ENCODE measurements around the gene SH3BGRL2. TPM values are rescaled to one million over a fixed set of nuclear protein-coding genes. Genes with fewer than 3 reads are reported as not detected.

Gene SH3BGRL2
- total and polyA plus RNA-seq, 2 of the 8 experiments (the other 6 are each of a cell fraction or from before 2014, with no cell fraction given) = 6.0 to 20.3 TPM

DNA sequence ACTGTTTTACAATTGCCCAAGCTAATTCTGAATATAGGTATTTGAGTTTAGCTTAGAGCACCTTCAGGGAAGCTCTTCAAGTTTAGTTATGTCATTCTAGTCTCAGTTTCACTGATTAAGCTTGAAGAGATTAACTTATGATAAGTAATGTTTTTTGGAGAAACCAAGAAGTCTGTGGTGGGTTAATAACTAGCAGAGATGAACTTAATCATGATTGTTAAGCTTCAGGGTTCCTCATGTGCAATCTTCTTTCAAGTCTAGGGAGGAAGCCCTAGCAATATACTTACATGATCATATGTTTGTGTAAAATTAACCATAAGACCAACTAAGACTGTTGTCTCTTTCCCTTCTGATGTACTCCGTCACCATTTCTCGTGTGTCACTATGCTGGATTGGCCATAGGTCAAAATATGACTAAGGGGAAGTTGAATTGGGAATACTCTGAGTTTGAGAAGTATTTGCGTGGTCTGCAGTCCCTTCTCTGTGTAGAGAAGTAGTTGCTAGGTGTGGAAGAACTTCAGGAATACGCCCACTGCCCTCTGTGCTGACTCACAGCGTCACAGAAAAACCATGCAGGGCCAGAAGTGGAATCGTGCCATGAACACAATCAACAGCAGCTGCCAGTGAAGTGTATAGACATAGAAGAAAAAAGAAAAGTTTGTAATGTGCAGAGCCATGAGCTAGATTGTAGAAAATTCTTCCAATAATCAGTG, 88.3 kb downstream of the SH3BGRL2 start:
- DNase-seq (ENCODE audit: low read depth in 1 of 2, low spot score in 2 of 2) (no peak), FAIRE-seq (no peak)
- Histone ChIP-seq H4K91ac (replicated peaks; ENCODE audit: insufficient read length, low read length) (no peak overlapping the region), H3K4me2 (ENCODE audit: insufficient read depth in 1 of 2, low read depth in 2 of 2, low read length in 2 of 2) (no peak overlapping the region), H2AK5ac (ENCODE audit: low read depth, low read length) (no peak overlapping the region), H3K14ac (ENCODE audit: insufficient read length) (no peak overlapping the region), H3K4me3 (ENCODE audit: extremely low read depth in 1 of 4, insufficient read depth in 2 of 4, low read depth in 3 of 4, low read length in 4 of 4) (no peak overlapping the region), H4K5ac (ENCODE audit: insufficient read length, low read depth, low read length) (no peak overlapping the region), H4K20me1 (replicated peaks in 1 of 2; ENCODE audit: control insufficient read depth in 1 of 2, insufficient read depth in 2 of 2, low read length in 2 of 2) (no peaks in the 10 kb centered on the region), H3K9ac (replicated peaks in 1 of 4; ENCODE audit: extremely low read depth in 1 of 4, low read depth in 3 of 4, low read length in 3 of 4) (no peak overlapping the region), H3K27me3 (replicated peaks in 1 of 4; ENCODE audit: control insufficient read depth in 3 of 4, extremely low read depth in 1 of 4, insufficient read depth in 3 of 4, low read length in 3 of 4) (no peaks in the 10 kb centered on the region; a peak in 1 of 7 replicates), H2BK5ac (ENCODE audit: low read depth, low read length) (no peak overlapping the region), H3K56ac (replicated peaks; ENCODE audit: insufficient read length, low read depth, low read length) (no peak overlapping the region), H2BK12ac (ENCODE audit: low read depth, low read length) (no peak overlapping the region), H3K18ac (ENCODE audit: extremely low read depth, low read length) (no peak overlapping the region), H3K27ac (ENCODE audit: low read depth, low read length) (no peak overlapping the region), H3K23me2 (ENCODE audit: low read depth, low read length) (no peaks in the 10 kb centered on the region), H3K9me3 (ENCODE audit: insufficient read depth in 2 of 2, low read depth in 1 of 2, low read length in 1 of 2) (no peaks in the 10 kb centered on the region), H3K79me1 (ENCODE audit: low read depth, low read length) (no peaks in the 10 kb centered on the region), H2BK15ac (ENCODE audit: low read length) (no peak overlapping the region), H2AFZ (ENCODE audit: low read length) (no peak overlapping the region), H4K8ac (ENCODE audit: extremely low read depth, insufficient read depth, low read length) (no peak overlapping the region), H3K79me2 (ENCODE audit: control insufficient read depth in 1 of 2, insufficient read depth in 2 of 2, low read length in 2 of 2) (no peaks in the 10 kb centered on the region), H2BK120ac (replicated peaks; ENCODE audit: low read depth, low read length) (no peak overlapping the region), H3K36me3 (ENCODE audit: control insufficient read depth in 2 of 4, insufficient read depth in 4 of 4, low read length in 3 of 4) (no peaks in the 10 kb centered on the region), H2BK20ac (ENCODE audit: low read length) (no peak overlapping the region), H3K4ac (replicated peaks; ENCODE audit: insufficient read length, low read depth, low read length) (no peak overlapping the region), H3K23ac (ENCODE audit: insufficient read length) (no peak overlapping the region), H3K4me1 (replicated peaks in 1 of 4; ENCODE audit: control insufficient read depth in 3 of 4, insufficient read depth in 4 of 4, low read length in 3 of 4) (peaks cover 0 to 5% (median 2%) of the 10 kb centered on the region in 4 experiments; a peak in 3 of 7 replicates)
- WGBS, 2 experiments (ENCODE audit: extremely low coverage in 1 of 2, insufficient coverage in 1 of 2, insufficient read length in 1 of 2, insufficient replicate concordance in 2 of 2, low coverage in 1 of 2, low lambda C conversion rate in 2 of 2, missing lambda C conversion rate in 1 of 2) = 78% methylated on average over 6 of the region's 6 CpGs; no CpG with 5 or more reads in 1 of the 2 experiments
- POLR2A ChIA-PET (ENCODE audit: partially characterized antibody) = interaction anchor here (1.6 kb wide), 1 partner anchor 88 kb away, joined by 4 read pairs; the partner anchor contains the start of gene SH3BGRL2
- CTCF ChIA-PET (ENCODE audit: partially characterized antibody) = interaction anchor here (0.8 to 1.9 kb wide), 4 partner anchors 9 to 94 kb away, joined by 3 to 4 read pairs (median 4); no protein-coding TSS in a partner anchor
- TF ChIP-seq TEAD4 (IDR thresholded peaks at IDR 0.05; ENCODE audit: low read depth, low read length) (no peak), FOSL1 (IDR thresholded peaks at IDR 0.05; ENCODE audit: insufficient read depth, low read depth, low read length) (no peak), CHD1 (IDR thresholded peaks at IDR 0.05; ENCODE audit: low read depth, low read length) (no peak)

All from H1 (cell line).